Keratinocyte (primary cell): ENCODE results near the gene SRD5A1. TPM values are rescaled to one million over a fixed set of nuclear protein-coding genes. Genes with fewer than 3 reads are reported as not detected.

Experiments used
- DNase-seq: peaks from one replicate; pipeline ENCODE4 v3.0.0-alpha.2; 2011; ENCODE audit warnings: low read depth, missing footprints, low spot score
- FAIRE-seq: peaks from 2 replicates; lab custom pipeline; 2011; peaks lifted over from hg19 to GRCh38; lab: Jason Lieb, UNC
- H2AFZ ChIP-seq: 2 replicates; pipeline ENCODE4 v1.6.0; 2012; ENCODE audit warnings: low read length, control low read depth, inconsistent platforms; ENCODE audit not compliant: control insufficient read depth
- H3K27ac ChIP-seq: 2 replicates; pipeline ENCODE4 v1.5.1; 2011; ENCODE audit warnings: low read length; ENCODE audit not compliant: control insufficient read depth, insufficient read depth
- H3K27me3 ChIP-seq: 3 replicates; pipeline ENCODE4 v1.6.0; 2011; ENCODE audit warnings: low read length; ENCODE audit not compliant: control insufficient read depth, insufficient read depth; ENCODE audit errors: extremely low read depth
- H3K36me3 ChIP-seq, 2 experiments: 2 replicates in 1 of 2; 3 replicates in 1 of 2; pipeline ENCODE4 v1.5.1; 2011; ENCODE audit warnings: low read length in 2 of 2, mild to moderate bottlenecking in 1 of 2; ENCODE audit not compliant: control insufficient read depth in 2 of 2, insufficient read depth in 2 of 2; ENCODE audit errors: extremely low read depth in 1 of 2
- H3K4me1 ChIP-seq: 3 replicates; pipeline ENCODE4 v1.5.1; 2011; ENCODE audit warnings: low read length; ENCODE audit not compliant: control insufficient read depth, insufficient read depth; ENCODE audit errors: extremely low read depth
- H3K4me2 ChIP-seq: 3 replicates; pipeline ENCODE4 v1.6.0; 2011; ENCODE audit warnings: low read depth, low read length; ENCODE audit not compliant: control insufficient read depth, insufficient read depth; ENCODE audit errors: extremely low read depth
- H3K4me3 ChIP-seq, 3 experiments: fragments of 200-600 bp in 1 of 3; sonication (generic) in 1 of 3; 2 replicates in 2 of 3; 3 replicates in 1 of 3; pipeline ENCODE4 v1.5.1; 2011 to 2016; ENCODE audit warnings: low read length in 3 of 3, mild to moderate bottlenecking in 3 of 3, control low read depth in 2 of 3, inconsistent platforms in 1 of 3, low read depth in 1 of 3, mixed read lengths in 1 of 3, mixed run types in 1 of 3, moderate library complexity in 1 of 3; ENCODE audit not compliant: control insufficient read depth in 2 of 3, insufficient read depth in 2 of 3; ENCODE audit errors: extremely low read depth in 1 of 3
- H3K79me2 ChIP-seq: 2 replicates; pipeline ENCODE4 v1.6.0; 2012; ENCODE audit warnings: low read length; ENCODE audit not compliant: control insufficient read depth, insufficient read depth
- H3K9ac ChIP-seq: 3 replicates; pipeline ENCODE4 v1.6.0; 2011; ENCODE audit warnings: low read length; ENCODE audit not compliant: control insufficient read depth, insufficient read depth; ENCODE audit errors: extremely low read depth
- H3K9me1 ChIP-seq: 3 replicates; pipeline ENCODE4 v1.6.0; 2011; ENCODE audit warnings: low read length; ENCODE audit not compliant: control insufficient read depth, insufficient read depth; ENCODE audit errors: extremely low read depth
- H3K9me3 ChIP-seq: 2 replicates; pipeline ENCODE4 v1.5.1; 2012; ENCODE audit warnings: low read depth, low read length; ENCODE audit not compliant: control insufficient read depth
- H4K20me1 ChIP-seq: 3 replicates; pipeline ENCODE4 v1.6.0; 2011; ENCODE audit warnings: low read length; ENCODE audit not compliant: control insufficient read depth, insufficient read depth; ENCODE audit errors: extremely low read depth
- CTCF ChIP-seq, 3 experiments: IDR thresholded peaks in 1 of 3; conservative IDR thresholded peaks in 1 of 3; optimal IDR thresholded peaks in 1 of 3; 2 replicates in 2 of 3; 3 replicates in 1 of 3; pipeline versions ENCODE3 to v1.5.1; 2011; ENCODE audit warnings: low read length in 3 of 3, mild to moderate bottlenecking in 3 of 3, moderate library complexity in 2 of 3, control low read depth in 1 of 3, inconsistent platforms in 1 of 3; ENCODE audit not compliant: insufficient read depth in 2 of 3; ENCODE audit errors: extremely low read depth in 1 of 3
- EZH2 ChIP-seq: IDR thresholded peaks from one replicate; pipeline ENCODE4 v1.6.1; 2012; ENCODE audit warnings: inconsistent platforms, mild to moderate bottlenecking, low read length, moderate library complexity
- dilution Hi-C: fragments of 300-500 bp; cut with MboI; formaldehyde crosslinking; loops from one replicate; pipeline ENCODE4 v1.7.0; 2020; ENCODE audit warnings: low sequenced_read_pairs; ENCODE audit not compliant: extremely low pct_ligation_motif_present
- polyA plus RNA-seq, 5 experiments: library from polyadenylated mRNA; depleted of rRNA in 3 of 5; stranded (reverse) in 3 of 5; stranded (forward) in 1 of 5; unstranded in 1 of 5; fragments of >200 nt; gene quantifications; 1 replicate in 1 of 5; 2 replicates in 3 of 5; 3 replicates in 1 of 5; pipeline versions ENCODE4 v1.2.1 to v1.2.3, GENCODE V29; 2011 to 2012; ENCODE audit warnings: missing spikeins in 2 of 5, low read depth in 1 of 5, low replicate concordance in 1 of 5

SRD5A1 gene
- polyA plus RNA-seq, 1 donor (not counting 4 experiments of a cell fraction or from before 2014, with no cell fraction given), result 35.4 TPM

DNA sequence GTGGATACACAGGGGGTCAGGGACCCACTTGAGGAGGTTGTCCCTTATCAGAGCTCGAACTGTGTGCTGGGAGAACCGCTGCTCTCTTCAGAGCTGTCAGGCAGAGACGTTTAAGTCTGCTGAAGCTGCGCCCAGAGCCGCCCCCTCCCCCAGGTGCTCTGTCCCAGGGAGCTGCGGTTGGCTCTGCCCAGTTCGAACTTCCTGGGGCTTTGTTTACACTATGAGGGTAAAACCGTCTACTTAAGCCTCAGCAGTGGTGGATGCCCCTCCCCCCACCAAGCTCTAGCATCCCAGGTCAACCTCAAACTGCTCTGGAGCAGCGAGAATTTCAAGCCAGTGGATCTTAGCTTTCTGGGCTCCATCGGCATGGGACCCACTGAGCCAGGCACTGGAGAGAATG, 15.9 kb downstream of the SRD5A1 start:
- H3K9me1 ChIP-seq, result no peaks in the 10 kb centered on the region
- dilution Hi-C loops, result no loop called here
- H3K4me2 ChIP-seq, result no peak overlapping the region
- peaks cover 8 to 17% of the 10 kb centered on the region in 2 experiments for H3K36me3 ChIP-seq
- no peaks in the 10 kb centered on the region for H3K9me3 ChIP-seq
- H3K27me3 ChIP-seq, result no peaks in the 10 kb centered on the region
- H3K4me3 ChIP-seq, result no peak overlapping the region
- H4K20me1 ChIP-seq, result no peaks in the 10 kb centered on the region
- H3K79me2 ChIP-seq, result peaks cover 39% of the 10 kb centered on the region
- FAIRE-seq (no peak), DNase-seq (no peak)
- no peaks in the 10 kb centered on the region for H3K4me1 ChIP-seq
- H2AFZ ChIP-seq, result no peak overlapping the region
- H3K27ac ChIP-seq, result no peak overlapping the region
- TF ChIP-seq CTCF (optimal IDR thresholded peaks at IDR 0.05 in 1 of 3, IDR thresholded peaks at IDR 0.05 in 1 of 3, conservative IDR thresholded peaks at IDR 0.05 in 1 of 3; ENCODE audit: extremely low read depth in 1 of 3, insufficient read depth in 2 of 3, low read length in 3 of 3), result no peak
- TF ChIP-seq EZH2, result no peak
- no peak overlapping the region for H3K9ac ChIP-seq

- FAIRE-seq, result no peak
- Histone ChIP-seq H3K79me2 (peaks cover 34% of the 10 kb centered on the region), H3K9me3 (no peaks in the 10 kb centered on the region), H3K4me2 (no peak overlapping the region), H3K27ac (no peak overlapping the region), H3K36me3 (peaks cover 8 to 16% of the 10 kb centered on the region in 2 experiments), H3K9me1 (no peaks in the 10 kb centered on the region), H2AFZ (no peak overlapping the region), H4K20me1 (no peaks in the 10 kb centered on the region), H3K4me1 (no peaks in the 10 kb centered on the region), H3K27me3 (no peaks in the 10 kb centered on the region), H3K4me3 (no peak overlapping the region), H3K9ac (no peak overlapping the region)
- no peak for DNase-seq
- TF ChIP-seq CTCF (optimal IDR thresholded peaks at IDR 0.05 in 1 of 3, IDR thresholded peaks at IDR 0.05 in 1 of 3, conservative IDR thresholded peaks at IDR 0.05 in 1 of 3; ENCODE audit: extremely low read depth in 1 of 3, insufficient read depth in 2 of 3, low read length in 3 of 3), result no peak
- TF ChIP-seq EZH2, result no peak
- dilution Hi-C loops, result no loop called here
Observed at GRCh38 chr5:6649681-6650080, 16.4 kb downstream of the SRD5A1 start.
